Endothelial cell of umbilical vein (primary cell): Measurements from ENCODE around the gene WASF3. TPM values are rescaled to one million over a fixed set of nuclear protein-coding genes. Genes with fewer than 3 reads are reported as not detected.

Experiments
- BruUV-seq: library from RNA; stranded (reverse); fragments of 400-500 nt; replicated peaks from 2 replicates; lab custom pipeline; 2021; lab: Mats Ljungman, UMichigan
- CTCF ChIA-PET: fragments of 300-600, 350-600 bp; sonication (Branson Sonifier 250); formaldehyde crosslinking; loops from one replicate; lab custom pipeline; 2021; ENCODE audit warnings: antibody characterized with exemption, inconsistent platforms; lab: Charles Lee
- POLR2A ChIA-PET: fragments of 300-600, 350-600 bp; sonication (Branson Sonifier 250); formaldehyde crosslinking; loops from one replicate; lab custom pipeline; 2021; ENCODE audit warnings: antibody characterized with exemption, inconsistent platforms; lab: Charles Lee
- DNase-seq: peaks from one replicate; pipeline ENCODE4 v3.0.0-alpha.2; 2011; ENCODE audit warnings: low read depth, low spot score
- FAIRE-seq: peaks from 2 replicates; lab custom pipeline; 2011; peaks lifted over from hg19 to GRCh38; lab: Jason Lieb, UNC
- H2AFZ ChIP-seq: 2 replicates; pipeline ENCODE4 v1.6.0; 2012; ENCODE audit warnings: low read depth, low read length, control low read depth, inconsistent platforms
- H3K27ac ChIP-seq: 2 replicates; pipeline ENCODE4 v1.5.1; 2011; ENCODE audit warnings: low read depth, mild to moderate bottlenecking, control low read depth, low read length, moderate library complexity; ENCODE audit not compliant: insufficient read depth
- H3K27me3 ChIP-seq, 2 experiments: 2 replicates each; pipeline versions ENCODE4 v1.6.0 to v1.6.1; 2011; ENCODE audit warnings: low read length in 2 of 2, mixed read lengths in 1 of 2; ENCODE audit not compliant: control insufficient read depth in 2 of 2, insufficient read depth in 2 of 2
- H3K36me3 ChIP-seq, 2 experiments: 2 replicates in 1 of 2; 3 replicates in 1 of 2; pipeline ENCODE4 v1.5.1; 2011; ENCODE audit warnings: low read length in 2 of 2, mild to moderate bottlenecking in 1 of 2, moderate library complexity in 1 of 2; ENCODE audit not compliant: control insufficient read depth in 2 of 2, insufficient read depth in 2 of 2; ENCODE audit errors: extremely low read depth in 1 of 2
- H3K4me1 ChIP-seq: 3 replicates; pipeline ENCODE4 v1.5.1; 2011; ENCODE audit warnings: mild to moderate bottlenecking, low read length; ENCODE audit not compliant: control insufficient read depth, insufficient read depth; ENCODE audit errors: extremely low read depth
- H3K4me2 ChIP-seq: 2 replicates; pipeline ENCODE4 v1.6.1; 2011; ENCODE audit warnings: low read length, control low read depth, mixed read lengths; ENCODE audit not compliant: insufficient read depth
- H3K4me3 ChIP-seq, 3 experiments: fragments of 200-600 bp in 1 of 3; sonication (generic), shearing (Covaris generic) in 1 of 3; replicated peaks in 1 of 3; 2 replicates each; pipeline ENCODE4 v1.5.1; 2011 to 2016; ENCODE audit warnings: control low read depth in 3 of 3, low read length in 3 of 3, mild to moderate bottlenecking in 2 of 3, inconsistent platforms in 1 of 3, low read depth in 1 of 3, moderate library complexity in 1 of 3; ENCODE audit not compliant: insufficient read depth in 1 of 3
- H3K79me2 ChIP-seq: 2 replicates; pipeline ENCODE4 v1.6.0; 2012; ENCODE audit warnings: low read length, inconsistent platforms; ENCODE audit not compliant: control insufficient read depth, insufficient read depth
- H3K9ac ChIP-seq: replicated peaks from 2 replicates; pipeline ENCODE3; 2011; ENCODE audit warnings: low read length, control low read depth; ENCODE audit not compliant: insufficient read depth; ENCODE audit errors: extremely low read depth
- H3K9me1 ChIP-seq: replicated peaks from 3 replicates; pipeline ENCODE4 v1.6.0; 2011; ENCODE audit warnings: mild to moderate bottlenecking, low read length; ENCODE audit not compliant: control insufficient read depth, insufficient read depth; ENCODE audit errors: extremely low read depth
- H3K9me3 ChIP-seq: replicated peaks from 2 replicates; pipeline ENCODE4 v1.5.1; 2012; ENCODE audit warnings: low read length, inconsistent platforms; ENCODE audit not compliant: control insufficient read depth, insufficient read depth
- H4K20me1 ChIP-seq: replicated peaks from 2 replicates; pipeline ENCODE3; 2011; ENCODE audit warnings: mild to moderate bottlenecking, low read length; ENCODE audit not compliant: control insufficient read depth, insufficient read depth; ENCODE audit errors: extremely low read depth
- CTCF ChIP-seq, 2 donors: IDR thresholded peaks; 1 replicate in 1 of 2; 2 replicates in 1 of 2; pipeline ENCODE4 v1.5.1; 2011; ENCODE audit warnings: low read length in 2 of 2, mild to moderate bottlenecking in 2 of 2, moderate library complexity in 2 of 2, control low read depth in 1 of 2, inconsistent platforms in 1 of 2, low read depth in 1 of 2; ENCODE audit not compliant: insufficient read depth in 1 of 2; ENCODE audit errors: extremely low read depth in 1 of 2
- EZH2 ChIP-seq: IDR thresholded peaks from 2 replicates; pipeline ENCODE4 v1.6.1; 2012; ENCODE audit warnings: borderline replicate concordance, low read depth, mild to moderate bottlenecking, moderate library complexity, low read length, inconsistent platforms; ENCODE audit not compliant: severe bottlenecking
- FOS ChIP-seq: IDR thresholded peaks from 2 replicates; pipeline ENCODE4 v1.6.1; 2011; ENCODE audit warnings: mild to moderate bottlenecking, low read length, moderate library complexity, borderline replicate concordance; ENCODE audit not compliant: insufficient read depth
- GATA2 ChIP-seq: IDR thresholded peaks from 2 replicates; pipeline ENCODE4 v1.7.0; 2011; ENCODE audit warnings: low read depth, mild to moderate bottlenecking, moderate library complexity, mixed read lengths, low read length; ENCODE audit not compliant: insufficient read length, insufficient read depth
- JUN ChIP-seq: IDR thresholded peaks from 2 replicates; pipeline ENCODE4 v1.6.1; 2011; ENCODE audit warnings: borderline replicate concordance, low read depth; ENCODE audit not compliant: insufficient read length, insufficient read depth
- MAX ChIP-seq: IDR thresholded peaks from 2 replicates; pipeline ENCODE4 v1.6.1; 2011; ENCODE audit not compliant: insufficient read depth, insufficient read length
- MYC ChIP-seq: IDR thresholded peaks from one replicate; pipeline ENCODE4 v1.6.1; 2011; ENCODE audit warnings: mild to moderate bottlenecking, low read depth, low read length
- POLR2A ChIP-seq: IDR thresholded peaks from 2 replicates; pipeline ENCODE4 v1.6.1; 2012; ENCODE audit warnings: low read depth, mild to moderate bottlenecking, control low read depth, low read length
- POLR2AphosphoS5 ChIP-seq: IDR thresholded peaks from 2 replicates; pipeline ENCODE4 v1.6.1; 2012; ENCODE audit warnings: low read depth, mild to moderate bottlenecking, control low read depth, low read length, moderate library complexity; ENCODE audit not compliant: insufficient read depth
- dilution Hi-C: fragments of 300-500 bp; cut with MboI; formaldehyde crosslinking; loops from one replicate; pipeline ENCODE4 v1.15.0; 2019; ENCODE audit warnings: low sequenced_read_pairs; ENCODE audit not compliant: extremely low pct_ligation_motif_present
- intact Hi-C: fragments of 100-400 bp; cut with micrococcal nuclease; formaldehyde crosslinking; loops from one replicate; pipeline ENCODE4 v1.10.0; 2022
- polyA plus RNA-seq, 4 experiments: library from polyadenylated mRNA; depleted of rRNA in 3 of 4; stranded (reverse) in 3 of 4; unstranded in 1 of 4; fragments of >200 nt; gene quantifications; 2 replicates each; pipeline versions ENCODE4 v1.2.1 to v1.2.3, GENCODE V29; 2011 to 2012; ENCODE audit warnings: missing spikeins in 1 of 4
- total RNA-seq: library from RNA; stranded (reverse); gene quantifications from 2 replicates; pipeline ENCODE4 v1.2.3, GENCODE V29; 2021

WASF3 gene
- total and polyA plus RNA-seq, 2 donors (not counting 3 experiments of a cell fraction or from before 2014, with no cell fraction given) = 18.5 to 32.4 TPM

GRCh38 chr13:26698392-26699196 is 141.1 kb downstream of the WASF3 start:
- peak; percentile 89 to 92 for TF ChIP-seq CTCF (IDR thresholded peaks at IDR 0.05; ENCODE audit: extremely low read depth in 1 of 2, insufficient read depth in 1 of 2, low read depth in 1 of 2, low read length in 2 of 2)
- no peak for TF ChIP-seq MYC
- Histone ChIP-seq H3K27me3 (peaks cover 0 to 4% of the 10 kb centered on the region in 2 experiments), H4K20me1 (no peaks in the 10 kb centered on the region), H2AFZ (no peak overlapping the region), H3K79me2 (no peaks in the 10 kb centered on the region), H3K4me1 (no peaks in the 10 kb centered on the region), H3K4me2 (peak overlapping the region; percentile 39), H3K9me1 (no peaks in the 10 kb centered on the region), H3K9me3 (no peaks in the 10 kb centered on the region), H3K36me3 (peaks cover 0 to 4% of the 10 kb centered on the region in 2 experiments), H3K9ac (no peak overlapping the region), H3K4me3 (no peak overlapping the region), H3K27ac (no peak overlapping the region)
- BruUV-seq = no TSS peak
- DNase-seq (peak; percentile 88), FAIRE-seq (peak; percentile 91)
- ChIA-PET POLR2A (interaction anchor here (0.5 to 0.8 kb wide), 4 partner anchors 140 to 512 kb away, joined by 3 to 5 read pairs (median 3); partner anchors contain the start of gene RNF6), CTCF (interaction anchor here (0.5 to 7.6 kb wide), 134 partner anchors 9 to 1124 kb away, joined by 3 to 473 read pairs (median 5); partner anchors contain the start of genes MTIF3, RNF6, SHISA2 and WASF3)
- intact Hi-C loops = loop anchor here (1.0 to 10.0 kb wide), 10 partner anchors 107 to 1124 kb away; partner anchors contain the start of genes CDK8 and WASF3
- dilution Hi-C loops = loop anchor here (25.0 kb wide), 1 partner anchor 211 kb away; no protein-coding TSS in a partner anchor

- intact Hi-C loops = loop anchor here (2.0 to 10.0 kb wide), 3 partner anchors 142 to 1124 kb away; partner anchors contain the start of gene WASF3
- Histone ChIP-seq H3K9me3 (no peaks in the 10 kb centered on the region), H3K4me1 (no peaks in the 10 kb centered on the region), H3K9ac (no peak overlapping the region), H3K27ac (no peak overlapping the region), H3K36me3 (no peaks in the 10 kb centered on the region), H2AFZ (no peak overlapping the region), H3K79me2 (no peaks in the 10 kb centered on the region), H3K4me2 (no peak overlapping the region), H3K4me3 (no peak overlapping the region), H4K20me1 (no peaks in the 10 kb centered on the region), H3K27me3 (peaks cover 0 to 4% of the 10 kb centered on the region in 2 experiments), H3K9me1 (no peaks in the 10 kb centered on the region)
- ChIA-PET CTCF (interaction anchor here (0.9 to 7.6 kb wide), 41 partner anchors 11 to 648 kb away, joined by 3 to 473 read pairs (median 9); partner anchors contain the start of genes RNF6, SHISA2 and WASF3), POLR2A (interaction anchor here (0.5 to 0.7 kb wide), 2 partner anchors 140 to 217 kb away, joined by 3 read pairs; no protein-coding TSS in a partner anchor)
- no peak for TF ChIP-seq MAX
- TF ChIP-seq POLR2AphosphoS5 = no peak
- TF ChIP-seq EZH2 = no peak
- TF ChIP-seq POLR2A = no peak
- no peak for TF ChIP-seq JUN
- TF ChIP-seq CTCF (IDR thresholded peaks at IDR 0.05; ENCODE audit: extremely low read depth in 1 of 2, insufficient read depth in 1 of 2, low read depth in 1 of 2, low read length in 2 of 2) = no peak
- no peak for TF ChIP-seq GATA2
- TF ChIP-seq FOS = no peak
- no peak for TF ChIP-seq MYC
- FAIRE-seq (no peak), DNase-seq (no peak)
- dilution Hi-C loops = loop anchor here (25.0 kb wide), 1 partner anchor 212 kb away; no protein-coding TSS in a partner anchor
- BruUV-seq = no TSS peak
Measured at GRCh38 chr13:26699197-26699490, 141.7 kb downstream of the WASF3 start.
